ENCODE results near the gene SLC13A5. TPM values are rescaled to one million over a fixed set of nuclear protein-coding genes. Genes with fewer than 3 reads are reported as not detected.

SLC13A5 gene
- polyA plus RNA-seq, 3 donors: not detected

DNA sequence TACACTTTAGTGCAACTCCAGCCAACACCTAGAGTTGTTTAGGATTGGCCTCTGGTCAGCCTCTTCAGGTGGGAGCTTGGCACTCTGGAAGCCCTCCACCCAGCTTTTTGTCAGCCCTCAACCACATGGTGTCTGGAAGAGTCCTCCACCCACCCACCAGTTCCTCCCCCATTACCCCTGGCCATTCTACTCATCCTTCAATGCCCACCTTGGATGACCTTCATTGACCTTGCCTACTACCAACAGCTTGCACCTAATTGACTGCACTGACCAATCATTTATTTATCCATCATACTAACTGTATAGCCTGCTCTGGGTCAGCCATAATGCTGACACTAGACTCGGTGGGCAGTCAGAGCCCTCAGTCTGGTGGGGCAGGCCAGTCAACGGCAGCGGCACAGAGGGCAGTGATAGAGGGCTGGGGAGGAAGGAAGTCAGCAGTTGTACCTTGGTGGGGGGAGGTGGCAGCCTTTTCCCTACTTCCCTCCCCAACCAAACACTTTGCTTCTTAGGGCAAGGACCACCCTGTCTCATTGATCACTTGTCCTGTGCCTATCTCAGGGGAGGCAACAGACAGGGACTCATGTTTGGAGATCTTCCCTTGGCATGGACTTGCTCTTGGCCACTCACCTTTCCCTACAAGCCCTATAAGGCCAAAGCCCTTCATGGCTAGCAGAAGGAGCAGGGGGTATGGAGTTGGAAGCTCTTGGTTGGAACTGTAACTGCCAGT, 29.3 kb downstream of the SLC13A5 start:
- Histone ChIP-seq H3K9ac (ENCODE audit: insufficient read depth, low read length, poor library complexity, severe bottlenecking) (no peak overlapping the region), H2AFZ (ENCODE audit: insufficient read depth, low read depth, low read length, poor library complexity, severe bottlenecking) (no peak overlapping the region), H3K36me3 (replicated peaks in 1 of 2; ENCODE audit: control insufficient read depth in 1 of 2, insufficient read depth in 2 of 2, low read length in 2 of 2) (no peaks in the 10 kb centered on the region), H3K4me1 (ENCODE audit: control insufficient read depth in 1 of 2, insufficient read depth in 2 of 2, low read length in 2 of 2) (no peaks in the 10 kb centered on the region), H3K4me3 (replicated peaks in 1 of 3; ENCODE audit: low read depth in 2 of 3, low read length in 3 of 3) (no peak overlapping the region), H3K9me3 (replicated peaks in 1 of 2; ENCODE audit: control insufficient read depth in 1 of 2, insufficient read depth in 1 of 2, low read length in 2 of 2) (no peaks in the 10 kb centered on the region), H3K79me2 (ENCODE audit: insufficient read depth, low read length) (no peaks in the 10 kb centered on the region), H3K4me2 (replicated peaks; ENCODE audit: extremely low read depth, low read length, poor library complexity, severe bottlenecking) (no peak overlapping the region), H4K20me1 (ENCODE audit: insufficient read depth, low read length) (no peaks in the 10 kb centered on the region), H3K27ac (ENCODE audit: low read depth in 1 of 2, low read length in 2 of 2) (no peak overlapping the region), H3K27me3 (ENCODE audit: control insufficient read depth in 2 of 2, insufficient read depth in 2 of 2, low read length in 2 of 2) (peaks cover under 1 to 10% of the 10 kb centered on the region in 2 donors)
- no peaks in the 10 kb centered on the region for H3K4me1 Mint-ChIP-seq
- no CpG with 5 or more reads among the region's 3 CpGs for WGBS (ENCODE audit: insufficient coverage)
- H3K27ac Mint-ChIP-seq: no peak overlapping the region
- TF ChIP-seq, protein P1, sequence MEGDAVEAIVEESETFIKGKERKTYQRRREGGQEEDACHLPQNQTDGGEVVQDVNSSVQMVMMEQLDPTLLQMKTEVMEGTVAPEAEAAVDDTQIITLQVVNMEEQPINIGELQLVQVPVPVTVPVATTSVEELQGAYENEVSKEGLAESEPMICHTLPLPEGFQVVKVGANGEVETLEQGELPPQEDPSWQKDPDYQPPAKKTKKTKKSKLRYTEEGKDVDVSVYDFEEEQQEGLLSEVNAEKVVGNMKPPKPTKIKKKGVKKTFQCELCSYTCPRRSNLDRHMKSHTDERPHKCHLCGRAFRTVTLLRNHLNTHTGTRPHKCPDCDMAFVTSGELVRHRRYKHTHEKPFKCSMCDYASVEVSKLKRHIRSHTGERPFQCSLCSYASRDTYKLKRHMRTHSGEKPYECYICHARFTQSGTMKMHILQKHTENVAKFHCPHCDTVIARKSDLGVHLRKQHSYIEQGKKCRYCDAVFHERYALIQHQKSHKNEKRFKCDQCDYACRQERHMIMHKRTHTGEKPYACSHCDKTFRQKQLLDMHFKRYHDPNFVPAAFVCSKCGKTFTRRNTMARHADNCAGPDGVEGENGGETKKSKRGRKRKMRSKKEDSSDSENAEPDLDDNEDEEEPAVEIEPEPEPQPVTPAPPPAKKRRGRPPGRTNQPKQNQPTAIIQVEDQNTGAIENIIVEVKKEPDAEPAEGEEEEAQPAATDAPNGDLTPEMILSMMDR (IDR thresholded peaks at IDR 0.05): no peak
- intact Hi-C loops (cut with micrococcal nuclease): no loop called here
- peaks cover 28 to 53% (median 41%) of the 10 kb centered on the region in 3 donors for H3K27me3 Mint-ChIP-seq (ENCODE audit: low read depth in 3 of 3)
- H3K9me3 Mint-ChIP-seq: peaks cover 0 to 2% (median 0%) of the 10 kb centered on the region in 7 donors
- no peak for DNase-seq
- no peaks in the 10 kb centered on the region for H3K36me3 Mint-ChIP-seq
- H3K4me3 Mint-ChIP-seq: no peak overlapping the region

DNA sequence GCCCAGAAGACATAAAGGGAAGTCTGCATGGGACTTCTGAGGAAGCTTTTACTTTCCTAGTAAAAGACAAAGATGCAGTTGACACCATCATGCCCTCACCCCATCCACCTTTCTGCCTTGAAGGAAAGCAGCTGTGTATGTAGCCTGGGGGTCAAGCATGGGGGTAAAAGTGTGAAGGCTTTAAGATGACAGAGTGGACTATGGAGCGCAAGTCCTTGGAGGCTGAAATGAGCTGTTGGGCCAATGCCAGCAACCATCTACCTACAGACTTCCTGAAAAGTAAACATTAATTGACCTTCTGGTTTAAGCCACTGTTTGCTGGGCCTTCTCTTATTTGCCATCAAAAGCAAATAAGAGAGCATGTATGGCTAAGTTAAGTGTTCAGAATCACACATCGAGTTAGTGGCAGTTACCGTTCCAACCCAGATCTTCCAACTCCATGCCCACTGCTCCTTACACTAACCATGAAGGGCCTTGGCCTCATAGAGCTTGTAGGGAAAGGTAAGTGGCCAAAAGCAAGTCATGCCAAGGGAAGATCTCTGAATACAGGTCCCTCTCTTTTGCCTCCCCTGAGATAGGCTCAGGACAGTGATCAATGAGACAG, 30.0 kb downstream of the SLC13A5 start:
- Histone ChIP-seq H3K4me1 (ENCODE audit: control insufficient read depth in 1 of 2, insufficient read depth in 2 of 2, low read length in 2 of 2) (no peaks in the 10 kb centered on the region), H2AFZ (ENCODE audit: insufficient read depth, low read depth, low read length, poor library complexity, severe bottlenecking) (no peak overlapping the region), H3K36me3 (replicated peaks in 1 of 2; ENCODE audit: control insufficient read depth in 1 of 2, insufficient read depth in 2 of 2, low read length in 2 of 2) (no peaks in the 10 kb centered on the region), H3K4me2 (replicated peaks; ENCODE audit: extremely low read depth, low read length, poor library complexity, severe bottlenecking) (no peak overlapping the region), H3K27ac (ENCODE audit: low read depth in 1 of 2, low read length in 2 of 2) (no peak overlapping the region), H3K27me3 (ENCODE audit: control insufficient read depth in 2 of 2, insufficient read depth in 2 of 2, low read length in 2 of 2) (peaks cover 7 to 17% of the 10 kb centered on the region in 2 donors), H3K9ac (ENCODE audit: insufficient read depth, low read length, poor library complexity, severe bottlenecking) (no peak overlapping the region), H3K79me2 (ENCODE audit: insufficient read depth, low read length) (no peaks in the 10 kb centered on the region), H4K20me1 (ENCODE audit: insufficient read depth, low read length) (no peaks in the 10 kb centered on the region), H3K4me3 (replicated peaks in 1 of 3; ENCODE audit: low read depth in 2 of 3, low read length in 3 of 3) (no peak overlapping the region), H3K9me3 (replicated peaks in 1 of 2; ENCODE audit: control insufficient read depth in 1 of 2, insufficient read depth in 1 of 2, low read length in 2 of 2) (no peaks in the 10 kb centered on the region)
- H3K36me3 Mint-ChIP-seq: no peaks in the 10 kb centered on the region
- no CpG with 5 or more reads among the region's 3 CpGs for WGBS (ENCODE audit: insufficient coverage)
- H3K4me3 Mint-ChIP-seq: no peak overlapping the region
- no peak for DNase-seq
- intact Hi-C loops (cut with micrococcal nuclease): no loop called here
- peaks cover 35 to 60% (median 48%) of the 10 kb centered on the region in 3 donors for H3K27me3 Mint-ChIP-seq (ENCODE audit: low read depth in 3 of 3)
- H3K27ac Mint-ChIP-seq: no peak overlapping the region
- H3K4me1 Mint-ChIP-seq: no peaks in the 10 kb centered on the region
- TF ChIP-seq, protein P1 (IDR thresholded peaks at IDR 0.05): no peak
- no peaks in the 10 kb centered on the region for H3K9me3 Mint-ChIP-seq
